ENCODE results near the gene NFATC2.

Gene NFATC2

GRCh38 chr20:51410586-51411325 lies 131.8 kb downstream of the NFATC2 start:
- DNase-seq (ENCODE audit: extremely low spot score, insufficient read length, low read depth) (no peak), FAIRE-seq (no peak)

GRCh38 chr20:51409192-51409880 lies 133.2 kb downstream of the NFATC2 start:
- no peak for FAIRE-seq
- DNase-seq (ENCODE audit: extremely low spot score, insufficient read length, low read depth), result no peak

GRCh38 chr20:51404297-51405060 lies 138.0 kb downstream of the NFATC2 start:
- peak; percentile 96 for FAIRE-seq
- DNase-seq (ENCODE audit: extremely low spot score, insufficient read length, low read depth), result peak; percentile 78

- DNase-seq (ENCODE audit: extremely low spot score, insufficient read length, low read depth) (no peak), FAIRE-seq (no peak)
Measured at GRCh38 chr20:51403466-51404220, 138.9 kb downstream of the NFATC2 start.

GRCh38 chr20:51402201-51402600 lies 140.3 kb downstream of the NFATC2 start:
- DNase-seq (ENCODE audit: extremely low spot score, insufficient read length, low read depth), result no peak

GRCh38 chr20:51401496-51401895 lies 141.0 kb downstream of the NFATC2 start:
- no peak for DNase-seq (ENCODE audit: extremely low spot score, insufficient read length, low read depth)
- FAIRE-seq, result peak; percentile 35

More at GRCh38 chr20:51402201-51402600, 140.3 kb downstream of the NFATC2 start:
- peak; percentile 75 for FAIRE-seq

GRCh38 chr20:51400051-51400926 lies 142.2 kb downstream of the NFATC2 start:
- DNase-seq (ENCODE audit: extremely low spot score, insufficient read length, low read depth) (peak; percentile 67), FAIRE-seq (peak; percentile 99)

GRCh38 chr20:51399006-51399890 lies 143.3 kb downstream of the NFATC2 start:
- FAIRE-seq, result no peak
- DNase-seq (ENCODE audit: extremely low spot score, insufficient read length, low read depth), result no peak

GRCh38 chr20:51398552-51398951 lies 144.0 kb downstream of the NFATC2 start:
- no peak for FAIRE-seq

GRCh38 chr20:51398083-51398482 lies 144.4 kb downstream of the NFATC2 start:
- FAIRE-seq, result no peak
- no peak for DNase-seq (ENCODE audit: extremely low spot score, insufficient read length, low read depth)

More at GRCh38 chr20:51398552-51398951, 144.0 kb downstream of the NFATC2 start:
- no peak for DNase-seq (ENCODE audit: extremely low spot score, insufficient read length, low read depth)

GRCh38 chr20:51397137-51397536 lies 145.4 kb downstream of the NFATC2 start:
- no peak for FAIRE-seq

GRCh38 chr20:51396365-51396909 lies 146.1 kb downstream of the NFATC2 start:
- FAIRE-seq (no peak), DNase-seq (ENCODE audit: extremely low spot score, insufficient read length, low read depth) (no peak)

More at GRCh38 chr20:51397137-51397536, 145.4 kb downstream of the NFATC2 start:
- no peak for DNase-seq (ENCODE audit: extremely low spot score, insufficient read length, low read depth)

GRCh38 chr20:51394706-51395105 lies 147.8 kb downstream of the NFATC2 start:
- FAIRE-seq, result no peak

GRCh38 chr20:51393571-51393970 lies 148.9 kb downstream of the NFATC2 start:
- DNase-seq (ENCODE audit: extremely low spot score, insufficient read length, low read depth), result no peak
- FAIRE-seq, result no peak

More at GRCh38 chr20:51394706-51395105, 147.8 kb downstream of the NFATC2 start:
- DNase-seq (ENCODE audit: extremely low spot score, insufficient read length, low read depth), result no peak

- no peak for FAIRE-seq
- no peak for DNase-seq (ENCODE audit: extremely low spot score, insufficient read length, low read depth)
Measured at GRCh38 chr20:51392614-51393186, 149.8 kb downstream of the NFATC2 start.

GRCh38 chr20:51391926-51392325 lies 150.6 kb downstream of the NFATC2 start:
- FAIRE-seq (no peak), DNase-seq (ENCODE audit: extremely low spot score, insufficient read length, low read depth) (no peak)

GRCh38 chr20:51389543-51390264 lies 152.8 kb downstream of the NFATC2 start:
- no peak for DNase-seq (ENCODE audit: extremely low spot score, insufficient read length, low read depth)
- no peak for FAIRE-seq
